C1 segment of cervical spinal cord (tissue), 14 donors: ENCODE data around the gene RGL2.
"Not testable (repeated sequence)": the region's sequence is repeated elsewhere in the genome, so short reads cannot be mapped to it uniquely, and the experiment has no call there.

Experiments
- DNase-seq, 14 donors: peaks; one replicate each; lab custom pipeline; 2025; lab: John Stamatoyannopoulos, UW

RGL2 gene

DNA sequence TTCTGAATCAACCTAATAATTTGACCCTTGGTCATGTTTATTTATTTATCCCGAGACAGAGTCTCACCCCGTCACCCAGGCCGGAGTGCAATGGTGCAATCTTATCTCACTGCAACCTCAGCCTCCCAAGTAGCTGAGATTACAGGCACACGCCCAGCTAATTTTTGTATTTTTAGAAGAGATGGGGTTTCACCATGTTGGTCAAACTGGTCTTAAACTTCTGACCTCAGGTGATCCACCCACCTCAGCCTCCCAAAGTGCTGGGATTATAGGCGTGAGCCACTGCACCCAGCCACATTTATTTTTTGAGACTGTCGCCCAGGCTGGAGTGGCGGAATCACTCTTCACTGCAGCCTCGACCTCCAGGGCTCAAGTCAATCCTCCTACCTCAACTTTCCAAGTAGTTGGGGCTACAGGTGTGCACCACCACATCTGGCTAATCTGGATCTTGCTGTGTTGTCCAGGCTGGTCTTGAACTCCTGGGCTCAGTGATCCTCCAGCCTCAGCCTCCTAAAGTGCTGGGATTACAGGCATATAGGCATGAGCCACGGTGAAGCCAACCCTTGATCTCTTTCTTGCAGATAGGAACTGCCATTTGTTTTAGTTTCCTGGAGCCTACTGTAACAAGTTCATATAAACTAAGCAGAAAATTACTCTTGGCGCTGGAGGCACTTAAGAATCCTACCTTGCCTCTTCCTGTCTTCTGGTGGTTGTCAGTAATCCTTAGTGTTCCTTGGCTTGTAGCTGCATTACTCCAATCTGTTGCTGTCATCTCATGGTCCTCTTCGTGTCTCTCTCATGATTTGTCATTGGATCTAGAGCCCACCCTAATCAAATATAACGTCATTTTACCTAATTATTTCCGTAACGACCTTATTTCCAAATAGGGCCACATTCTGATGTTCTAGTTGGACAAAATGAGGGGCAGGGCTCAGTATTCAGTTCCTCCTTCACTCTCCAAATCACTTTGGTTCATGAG lies 24.5 kb downstream of the RGL2 start:
- DNase-seq: no peak

DNA sequence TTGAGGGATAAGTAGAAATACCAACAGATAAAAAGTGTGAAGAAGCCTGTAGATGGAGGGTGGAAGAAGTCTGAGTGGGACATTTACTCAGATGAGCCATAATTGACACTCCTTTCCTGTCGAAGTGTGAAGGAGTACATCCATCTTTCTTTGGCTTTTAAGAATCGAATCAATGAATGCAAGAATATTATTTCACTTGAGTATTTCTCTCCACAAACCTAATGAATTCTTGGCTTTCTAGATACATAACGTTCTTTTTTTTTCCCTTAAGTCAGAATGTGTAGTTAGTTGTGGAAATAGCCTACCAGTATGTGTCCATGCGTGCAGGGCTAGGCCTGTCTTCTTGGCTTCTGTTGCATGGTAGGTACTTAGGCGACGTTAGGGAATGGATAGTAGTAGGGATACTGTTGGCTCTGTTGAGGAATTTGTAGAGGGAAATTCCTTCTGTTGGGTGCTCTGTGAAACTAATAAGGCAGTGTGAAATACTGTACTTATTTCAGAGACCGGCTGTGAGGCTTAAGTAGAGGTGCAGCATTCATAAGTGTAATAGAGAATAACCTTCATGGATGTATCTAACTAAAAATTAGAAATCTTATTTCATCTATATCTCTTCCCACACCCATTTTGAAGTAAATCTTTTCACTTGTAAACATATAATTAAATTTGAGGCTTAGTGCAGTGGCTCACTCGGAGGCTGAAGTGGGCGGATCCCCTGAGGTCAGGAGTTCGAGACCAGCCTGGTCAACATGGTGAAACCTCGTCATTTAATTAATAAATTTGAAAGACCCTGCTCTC lies 25.4 kb downstream of the RGL2 start:
- no peak for DNase-seq

DNA sequence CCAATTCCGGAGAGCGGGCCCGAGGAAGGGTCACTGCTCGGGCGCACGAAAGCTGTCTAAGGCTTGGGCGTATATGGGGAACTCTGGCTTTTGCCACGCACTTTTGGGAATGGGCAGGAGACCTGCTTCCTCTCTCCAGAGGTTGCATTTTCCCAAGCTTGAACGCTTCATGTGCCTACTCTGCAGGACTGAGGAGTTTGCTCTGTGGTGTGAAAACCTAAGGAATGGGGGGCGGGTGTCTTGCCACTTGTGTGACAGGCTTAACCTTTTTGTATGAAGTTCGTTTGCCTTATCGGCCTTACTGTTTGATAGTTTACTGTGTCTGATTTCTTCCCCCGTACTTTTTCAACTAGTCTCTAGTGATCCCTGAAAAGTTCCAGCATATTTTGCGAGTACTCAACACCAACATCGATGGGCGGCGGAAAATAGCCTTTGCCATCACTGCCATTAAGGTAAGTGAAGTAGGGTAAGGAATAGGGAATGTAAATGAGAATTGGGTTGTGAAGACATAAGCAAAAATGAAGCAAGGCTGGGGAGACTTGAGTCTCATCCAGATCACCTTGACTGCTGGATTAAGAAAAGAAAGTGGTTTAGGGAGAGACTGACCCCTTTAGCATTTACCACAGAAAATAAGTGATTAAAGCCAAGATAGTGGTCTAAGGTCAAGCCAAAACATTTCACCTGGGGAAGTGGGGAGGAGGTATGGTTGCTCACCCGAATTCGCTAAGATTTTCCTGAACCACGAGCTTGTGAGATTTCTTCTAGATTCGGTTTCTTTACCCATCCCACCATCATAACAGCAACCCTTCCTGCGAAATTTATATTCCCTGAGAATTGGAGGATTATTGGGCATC lies 26.2 kb downstream of the RGL2 start:
- no peak for DNase-seq

DNA sequence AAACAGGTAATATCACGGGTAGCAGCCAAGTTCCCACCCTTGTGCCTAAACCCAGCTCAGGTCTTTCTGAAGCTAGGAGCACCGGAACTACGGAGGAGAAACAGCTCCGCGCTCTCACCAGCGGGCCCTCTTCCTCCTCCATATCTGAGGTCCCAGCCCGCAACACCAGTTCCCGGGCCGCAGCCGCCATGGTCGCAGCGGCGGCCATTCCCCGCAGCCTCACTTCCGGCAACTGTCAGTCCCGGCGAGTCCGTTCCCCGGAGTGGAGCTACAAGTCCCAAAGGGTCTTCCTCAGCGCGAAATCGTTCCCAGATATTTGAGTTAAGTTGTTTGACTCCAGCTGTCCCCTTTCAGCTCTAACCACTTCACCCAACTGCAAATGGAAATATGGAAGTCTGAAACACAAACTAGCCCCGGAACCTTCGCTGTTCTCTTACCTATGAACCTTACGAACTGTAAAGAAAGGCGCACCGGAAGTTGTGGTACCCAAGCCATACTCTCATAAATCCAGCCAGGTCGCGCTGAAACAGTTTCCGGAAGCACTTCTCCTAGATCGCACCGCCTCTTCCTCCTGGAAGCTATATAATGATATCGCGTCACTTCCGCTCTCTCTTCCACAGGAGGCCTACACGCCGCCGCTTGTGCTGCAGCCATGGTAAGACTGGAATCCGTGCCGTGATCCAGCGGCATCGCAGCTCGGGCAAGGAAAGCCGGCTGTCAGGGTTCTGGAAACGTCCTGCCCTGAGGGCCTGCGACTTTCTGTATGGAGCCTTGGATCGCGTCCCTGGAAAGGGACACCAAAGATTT lies 27.1 kb downstream of the RGL2 start, which contains the start of the genes RPS18 and VPS52:
TSS of gene RPS18 (plus strand) at position 608 of the 807 bp plus-strand sequence. CDS start at position 653, 45 bp downstream.
TSS of gene VPS52 (minus strand) at position 409 of the 807 bp plus-strand sequence. CDS start at position 208, 201 bp downstream.
- DNase-seq: peak; percentile 76 to 97 (median 90)

DNA sequence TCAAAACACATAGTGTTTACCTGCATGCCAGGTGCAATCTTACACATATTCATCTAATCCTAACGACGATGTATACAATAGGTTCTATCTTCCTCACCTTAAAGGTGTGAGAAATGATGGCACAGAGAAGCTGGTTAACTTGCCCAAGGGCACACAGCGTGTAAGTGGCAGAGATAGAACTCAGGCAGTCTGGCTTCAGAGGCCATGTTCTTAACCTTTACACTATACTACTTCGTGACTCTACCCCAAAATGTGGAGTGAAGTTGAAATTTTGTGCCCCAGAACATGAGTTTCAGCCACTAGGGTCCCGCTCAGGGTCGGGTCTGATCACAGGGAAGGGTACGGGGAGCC lies 27.6 kb downstream of the RGL2 start:
- DNase-seq: peak in 1 of 14 donors; percentile 43

DNA sequence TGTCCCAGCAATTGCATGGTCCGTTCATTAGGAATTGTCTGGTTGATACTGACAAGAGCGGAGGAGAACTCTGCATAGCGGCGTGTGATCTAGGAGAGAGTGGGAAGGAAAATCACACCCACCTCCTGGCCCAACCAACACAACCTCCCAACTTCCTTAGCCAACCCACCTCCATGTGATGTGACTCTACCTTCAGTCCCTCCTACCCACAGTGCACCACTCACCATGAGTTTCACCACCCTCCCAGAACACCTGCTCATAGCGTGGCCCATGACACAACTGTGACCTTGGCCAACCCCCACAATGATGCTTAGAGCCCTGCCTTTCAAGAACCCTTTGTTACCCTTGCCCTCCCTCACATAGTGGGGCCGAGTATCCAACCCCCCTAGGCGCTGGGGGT lies 34.7 kb downstream of the RGL2 start:
- no peak for DNase-seq

DNA sequence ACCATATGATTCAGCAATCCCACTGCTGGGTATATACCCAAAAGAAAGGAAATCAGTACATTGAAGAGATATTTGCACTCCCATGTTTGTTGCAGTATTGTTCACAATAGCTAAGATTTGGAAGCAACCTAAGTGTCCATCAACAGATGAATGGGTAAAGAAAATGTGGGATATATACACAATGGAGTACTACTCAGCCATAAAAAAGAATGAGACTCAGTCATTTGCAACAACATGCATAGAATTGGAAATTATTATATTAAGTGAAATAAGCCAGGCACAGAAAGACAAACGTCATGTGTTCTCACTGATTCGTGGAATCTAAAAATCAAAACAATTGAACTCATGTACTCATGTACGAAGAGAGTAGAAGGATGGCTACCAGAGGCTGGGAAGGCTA lies 36.3 kb downstream of the RGL2 start:
- DNase-seq: not testable (repeated sequence)

DNA sequence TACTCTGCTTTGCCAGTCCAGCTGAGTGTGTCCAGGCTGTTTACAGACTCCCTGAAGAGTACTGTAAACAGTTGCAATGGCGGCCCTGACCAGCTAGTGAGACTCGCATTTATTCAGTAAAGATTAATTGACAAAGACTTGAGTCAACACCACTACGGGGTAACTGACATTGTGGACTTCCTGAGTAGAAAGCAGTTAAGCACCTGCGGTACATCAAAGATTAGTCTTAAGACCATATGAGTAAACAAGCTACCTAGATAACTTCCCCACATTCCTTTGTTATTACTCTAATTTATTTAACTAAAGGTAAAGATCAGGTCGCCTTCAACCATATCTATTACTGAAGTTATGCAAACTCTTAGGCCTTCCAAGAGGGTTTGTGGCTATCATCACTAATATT lies 39.7 kb downstream of the RGL2 start:
- DNase-seq: no peak

DNA sequence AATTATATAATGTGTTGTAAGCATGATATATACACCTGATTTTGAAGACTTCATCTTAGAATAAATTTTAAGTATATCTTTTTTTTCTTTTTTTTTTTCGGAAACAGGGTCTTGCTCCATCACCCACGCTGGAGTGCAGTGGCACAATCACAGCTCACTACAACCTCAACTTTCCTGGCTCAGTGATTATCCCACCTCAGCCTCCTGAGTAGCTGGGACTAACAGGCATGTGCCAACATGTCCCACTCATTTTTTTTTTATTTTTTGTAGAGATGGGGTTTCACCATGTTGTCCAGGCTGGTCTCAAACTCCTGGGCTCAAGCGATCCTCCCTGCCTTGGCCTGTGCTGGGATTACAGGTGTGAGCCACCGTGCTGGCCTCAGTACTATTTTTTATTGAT lies 44.2 kb downstream of the RGL2 start:
- DNase-seq: no peak

DNA sequence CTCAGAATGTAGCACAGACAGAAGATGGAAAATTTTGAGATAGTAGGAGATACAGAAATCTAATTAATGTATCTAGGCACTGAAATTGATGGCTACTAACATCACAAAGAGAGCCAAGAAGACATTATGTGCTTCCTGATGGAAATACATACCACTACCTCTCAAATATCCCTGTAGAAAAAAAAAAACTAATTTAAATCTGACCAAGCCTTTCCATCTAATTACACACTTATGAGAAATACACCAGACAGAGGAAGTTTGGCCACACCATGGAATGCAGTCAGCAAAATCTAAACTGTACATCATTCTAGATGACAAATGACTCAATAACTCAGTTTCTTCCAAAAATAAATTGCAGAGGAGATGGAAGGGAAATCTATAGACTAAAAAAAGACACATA lies 46.0 kb downstream of the RGL2 start:
- DNase-seq: no peak

DNA sequence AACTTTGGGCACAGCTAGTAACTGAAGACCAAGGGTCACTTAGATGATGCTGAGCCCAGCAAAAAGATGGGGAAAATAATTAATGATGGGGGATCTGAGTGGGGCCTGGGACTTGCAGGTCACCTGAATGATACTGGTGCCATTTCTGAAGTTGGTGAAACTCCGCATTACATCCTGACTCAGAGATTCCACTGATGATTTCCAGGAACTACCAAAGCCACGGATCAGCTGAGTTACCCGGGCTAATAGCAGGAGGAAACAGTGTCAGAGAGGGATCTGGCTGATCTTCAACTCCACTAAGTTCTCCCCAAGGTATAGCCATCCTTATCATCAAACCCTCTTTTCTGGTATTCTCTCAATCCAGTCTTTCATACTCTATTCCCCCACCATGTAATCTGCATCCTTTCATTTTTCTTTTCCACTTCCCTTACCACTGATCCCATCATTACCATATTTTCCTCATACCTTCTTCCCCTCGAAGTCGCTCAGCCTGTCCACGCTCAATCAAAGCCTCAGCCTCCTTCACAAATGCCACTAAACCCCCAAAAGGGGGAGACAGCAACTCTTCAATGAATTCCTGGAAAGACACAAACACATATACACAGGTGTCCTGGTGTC lies 47.2 kb downstream of the RGL2 start:
- DNase-seq: no peak

DNA sequence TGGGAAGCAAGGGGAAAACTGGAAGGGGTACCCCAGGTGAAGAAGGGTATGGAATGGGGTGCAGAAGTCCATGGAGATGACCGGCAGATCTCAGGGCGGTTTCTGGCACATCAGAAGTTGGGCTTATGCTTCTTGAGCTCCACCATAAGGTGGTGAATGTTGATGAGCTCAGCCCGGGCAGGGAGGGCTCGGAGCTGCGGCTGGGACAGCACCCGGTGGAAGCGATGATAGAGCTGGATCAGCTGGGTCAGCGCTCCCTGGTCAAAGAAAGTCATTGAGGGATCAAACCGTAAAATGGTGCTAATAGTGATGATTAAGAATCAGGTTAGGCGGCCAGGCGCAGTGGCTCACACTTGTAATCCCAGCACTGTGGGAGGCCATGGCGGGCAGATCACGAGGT lies 48.0 kb downstream of the RGL2 start:
- DNase-seq: no peak

DNA sequence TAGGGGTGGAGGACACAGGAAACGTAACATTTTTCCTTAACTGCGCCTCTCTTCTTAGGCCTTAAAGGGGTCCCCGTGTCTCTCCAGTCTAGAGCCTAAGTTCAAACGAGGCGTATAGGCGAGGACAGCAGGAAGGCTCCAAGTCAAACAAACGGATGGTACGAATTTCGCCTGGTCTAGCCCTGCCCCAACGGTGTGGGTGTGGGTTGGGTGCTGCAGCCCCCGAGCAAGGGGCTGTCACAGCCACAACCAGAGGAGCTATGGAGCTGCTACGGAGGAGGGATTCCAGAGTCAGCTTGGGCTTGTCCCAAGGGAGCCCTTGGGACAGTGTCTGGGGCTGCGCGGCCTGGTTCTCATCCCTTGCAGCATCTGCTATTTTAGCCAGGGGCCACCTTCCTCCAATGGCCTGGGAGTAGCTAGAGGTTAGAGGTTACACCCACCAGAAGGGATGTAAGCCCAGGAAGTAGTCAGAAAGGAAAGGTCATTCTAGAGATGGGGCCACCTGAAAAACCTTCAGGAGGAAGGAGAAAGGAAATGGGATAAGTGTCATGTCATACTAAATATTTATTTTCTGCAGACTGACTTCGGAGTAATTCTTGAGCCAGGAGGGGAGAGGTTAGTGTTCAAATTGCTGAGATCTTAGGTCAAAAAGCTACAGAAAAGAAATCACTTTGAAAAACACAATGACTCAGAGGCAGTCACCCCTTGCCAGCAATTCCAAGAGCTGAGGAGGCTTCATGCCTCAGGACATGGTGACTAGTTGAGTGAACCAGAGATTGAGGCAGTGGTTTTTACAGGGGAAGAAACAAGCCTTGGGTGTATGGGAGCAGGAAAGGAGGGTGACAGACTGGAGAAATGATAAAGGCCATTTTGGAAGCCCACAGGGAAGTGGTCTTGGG lies 48.8 kb downstream of the RGL2 start:
- peak in 1 of 14 donors; percentile 38 for DNase-seq

DNA sequence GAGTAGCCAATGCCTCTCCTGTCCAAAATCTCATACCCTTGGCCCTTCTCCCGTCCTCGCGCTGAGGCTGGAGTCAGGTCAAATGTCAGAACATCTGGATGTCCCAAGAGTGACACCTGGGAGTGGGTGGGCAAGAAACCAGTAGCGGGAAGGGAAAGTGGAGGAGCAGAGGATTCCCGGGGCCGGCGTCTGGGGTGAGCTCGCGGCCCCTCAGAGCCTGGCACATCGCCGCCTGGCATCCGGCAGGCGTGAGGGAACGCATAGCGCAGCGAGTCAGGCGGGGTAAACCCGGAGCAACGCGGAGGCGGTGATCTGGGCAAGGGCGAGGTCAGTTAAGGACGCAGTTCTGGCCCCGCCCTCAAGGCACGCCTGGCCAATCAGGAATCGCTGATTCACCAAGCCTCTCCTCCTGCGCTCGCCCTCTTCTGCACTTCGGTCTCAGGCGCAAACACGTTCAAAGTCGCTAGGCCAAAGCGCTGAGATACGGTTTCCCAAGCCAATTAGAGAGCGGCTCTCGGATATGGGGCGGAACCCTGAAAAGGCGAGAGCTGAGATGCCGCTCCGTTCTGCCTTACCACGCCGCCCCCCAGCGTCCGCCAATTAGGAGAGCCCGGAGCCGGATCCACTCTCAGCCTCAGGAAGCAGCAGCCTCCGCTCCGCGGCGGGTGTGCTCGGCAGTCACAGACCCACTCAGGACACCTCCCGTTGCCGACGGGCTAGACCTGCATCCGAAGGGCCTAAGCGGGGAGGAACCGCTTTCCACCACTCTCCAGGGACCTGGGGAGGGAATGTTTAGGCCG lies 49.6 kb downstream of the RGL2 start:
- peak; percentile 59 to 100 (median 94) for DNase-seq

DNA sequence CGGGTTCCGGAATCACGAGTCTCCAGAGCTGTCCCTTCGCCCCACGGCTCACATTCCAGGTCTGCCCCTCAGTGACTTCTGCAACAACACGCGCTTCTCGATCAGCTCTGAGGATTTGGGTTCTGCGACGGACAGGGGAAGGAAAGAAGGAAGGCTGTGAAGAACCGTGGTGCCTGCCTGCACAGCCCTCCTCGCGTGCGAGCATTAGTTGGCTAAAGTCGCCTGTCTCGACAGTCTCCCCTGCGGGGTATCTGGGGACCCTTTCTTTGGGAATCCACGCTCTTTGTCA lies 50.2 kb downstream of the RGL2 start:
- DNase-seq: peak in 1 of 14 donors; percentile 63

DNA sequence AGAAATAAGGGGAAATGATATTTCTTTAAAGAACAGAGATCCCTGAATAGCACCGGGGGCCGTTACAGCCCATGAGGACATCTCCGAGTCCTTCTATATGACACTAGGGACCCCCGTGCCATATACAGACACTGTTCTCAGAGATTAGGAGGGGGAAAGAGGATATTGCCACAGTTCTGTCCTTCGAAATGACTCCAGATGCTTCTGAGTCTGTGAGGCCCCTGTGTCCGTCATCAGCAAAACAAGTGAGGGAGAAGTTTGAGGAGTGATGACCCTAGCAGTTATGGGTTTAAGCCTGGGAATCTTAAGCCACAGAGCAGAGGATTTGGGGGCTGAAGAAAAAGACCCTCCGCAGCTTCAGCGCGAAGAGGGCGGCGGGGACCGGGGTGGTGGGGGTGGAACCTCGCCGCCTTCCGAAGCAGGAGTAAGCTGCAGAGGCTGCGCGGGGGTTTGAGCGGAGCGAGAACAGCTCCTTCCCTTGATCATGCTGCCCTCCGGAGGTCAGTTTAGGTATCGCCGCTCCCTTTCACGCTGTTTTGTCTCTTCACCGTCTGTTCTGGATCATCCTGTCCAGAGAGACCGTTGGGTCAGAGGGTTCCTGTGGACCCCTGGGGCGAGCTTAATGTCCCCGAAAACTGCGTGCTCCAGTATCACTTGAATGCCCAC lies 50.6 kb downstream of the RGL2 start:
- DNase-seq: peak; percentile 35 to 91 (median 80)

DNA sequence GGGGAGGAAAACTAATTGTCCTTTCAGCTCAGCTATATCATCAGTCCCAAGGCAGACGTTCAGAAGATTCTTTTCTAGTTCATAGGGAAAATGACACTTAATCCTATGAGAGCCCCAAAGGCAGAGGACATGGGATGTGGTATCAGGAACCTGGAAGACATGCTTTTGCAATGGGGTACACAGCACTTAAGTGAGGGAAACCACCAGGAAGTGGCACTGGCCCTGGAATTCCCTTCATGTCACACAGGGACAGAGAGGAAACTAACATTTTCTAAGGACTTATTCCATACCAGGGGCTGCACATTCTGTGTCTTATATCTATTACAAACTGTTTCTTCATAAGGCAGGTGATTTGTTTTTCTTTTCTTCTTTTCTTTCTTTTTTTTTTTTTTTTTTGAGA lies 55.3 kb downstream of the RGL2 start:
- no peak for DNase-seq

DNA sequence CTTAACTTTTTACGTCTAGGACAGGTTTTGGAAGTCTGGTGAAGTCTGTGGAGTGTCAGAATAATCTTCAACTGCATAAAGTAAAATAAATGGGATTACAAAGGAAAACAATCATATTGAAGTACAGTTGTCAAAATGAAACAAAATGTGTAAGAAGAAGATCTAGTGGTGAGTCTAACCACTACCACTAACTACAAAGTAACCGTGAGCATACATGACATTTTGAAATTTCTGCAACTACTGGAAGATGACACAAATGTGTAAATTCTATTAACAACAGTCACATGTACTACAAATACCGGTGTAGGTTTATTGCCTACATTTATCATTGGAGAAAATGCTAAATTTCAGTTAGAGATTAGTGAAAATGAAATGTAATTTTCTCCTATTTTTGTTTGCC lies 56.8 kb downstream of the RGL2 start:
- no peak for DNase-seq
